T-helper 1 cell treated with Interleukin-12 subunit alpha and Interleukin-12 subunit beta and Interleukin-4 antibody, amounts not matched to agents 30 μg/mL and 1 μg/mL, for 36 hours (primary cell): ENCODE measurements around the gene ZNF316.
A peak's percentile ranks its signal among the peaks of the same experiment; 100 is the strongest.
"Not testable (repeated sequence)": the region's sequence is repeated elsewhere in the genome, so short reads cannot be mapped to it uniquely, and the experiment has no call there.

ENCODE experiments used
- H3K27ac Mint-ChIP-seq: one replicate; pipeline ENCODE4 v1.8.0; 2021; ENCODE audit warnings: mild to moderate bottlenecking, mixed read lengths
- H3K27me3 Mint-ChIP-seq: one replicate; pipeline ENCODE4 v1.8.0; 2021; ENCODE audit warnings: low read depth, mixed read lengths
- H3K36me3 Mint-ChIP-seq: one replicate; pipeline ENCODE4 v1.8.0; 2021; ENCODE audit warnings: low read depth, mixed read lengths
- H3K4me1 Mint-ChIP-seq: one replicate; pipeline ENCODE4 v1.8.0; 2021; ENCODE audit warnings: low read depth, mixed read lengths
- H3K4me3 Mint-ChIP-seq: one replicate; pipeline ENCODE4 v1.8.0; 2021; ENCODE audit warnings: mild to moderate bottlenecking, moderate library complexity, mixed read lengths
- H3K9me3 Mint-ChIP-seq: one replicate; pipeline ENCODE4 v1.8.0; 2021; ENCODE audit warnings: mixed read lengths

ZNF316 gene

DNA sequence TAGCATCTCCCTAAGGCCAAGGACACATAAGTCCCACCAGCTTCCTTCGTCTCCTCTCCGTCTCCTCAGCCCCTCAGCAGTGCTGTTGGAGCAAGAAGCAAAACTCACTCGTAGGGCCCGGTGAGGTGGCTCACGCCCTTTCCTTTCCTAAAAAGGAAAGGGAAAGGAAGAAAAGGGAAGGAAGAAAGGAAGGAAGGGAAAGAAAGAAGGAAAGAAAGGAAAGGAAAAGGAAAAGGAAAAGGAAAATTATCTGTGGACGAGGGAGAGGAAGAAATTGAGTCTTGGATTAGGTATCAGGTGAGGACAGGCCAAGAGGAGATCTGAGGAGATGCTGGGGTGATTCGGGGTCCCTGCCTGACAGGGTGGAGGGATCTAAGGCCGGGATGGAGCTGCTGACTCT, 3.1 kb upstream of the ZNF316 start:
- Mint-ChIP-seq H3K4me1 (peaks cover 7% of the 10 kb centered on the region), H3K9me3 (peaks cover 4% of the 10 kb centered on the region), H3K27ac (no peak overlapping the region), H3K4me3 (no peak overlapping the region), H3K36me3 (peaks cover 5% of the 10 kb centered on the region), H3K27me3 (no peaks in the 10 kb centered on the region)

DNA sequence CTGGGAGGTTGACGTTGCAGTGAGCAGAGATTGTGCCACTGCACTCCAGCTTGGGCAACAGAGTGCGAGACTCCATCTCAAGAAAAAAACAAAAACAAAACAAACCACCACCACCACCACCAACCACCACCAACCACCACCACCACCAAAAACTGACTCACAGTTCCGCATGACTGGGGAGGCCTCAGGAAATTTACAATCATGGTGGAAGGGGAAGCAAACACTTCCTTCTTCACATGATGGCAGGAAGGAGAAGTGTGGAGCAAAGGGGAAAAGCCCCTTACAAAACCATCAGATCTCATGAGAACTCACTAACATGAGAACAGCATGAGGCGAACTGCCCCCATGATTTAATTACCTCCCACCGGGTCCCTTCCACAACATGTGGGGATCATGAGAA, 2.1 kb upstream of the ZNF316 start:
- H3K9me3 Mint-ChIP-seq, H3K27ac Mint-ChIP-seq, H3K27me3 Mint-ChIP-seq, H3K4me3 Mint-ChIP-seq: not testable (repeated sequence)
- Mint-ChIP-seq H3K36me3 (peaks cover 13% of the 10 kb centered on the region), H3K4me1 (peaks cover 15% of the 10 kb centered on the region)

- Mint-ChIP-seq H3K4me1 (peaks cover 18% of the 10 kb centered on the region), H3K27ac (peak overlapping the region; percentile 56), H3K4me3 (peak overlapping the region; percentile 81), H3K27me3 (no peaks in the 10 kb centered on the region), H3K9me3 (peaks cover 4% of the 10 kb centered on the region), H3K36me3 (peaks cover 24% of the 10 kb centered on the region)
Observed at GRCh38 chr7:6637544-6638229, 569 bp downstream of the ZNF316 start.

GRCh38 chr7:6639032-6639431, 1.9 kb downstream of the ZNF316 start:
- Mint-ChIP-seq H3K4me3 (peak overlapping the region; percentile 81), H3K9me3 (peaks cover 1% of the 10 kb centered on the region), H3K27me3 (no peaks in the 10 kb centered on the region), H3K27ac (peak overlapping the region; percentile 56), H3K4me1 (peaks cover 18% of the 10 kb centered on the region), H3K36me3 (peaks cover 28% of the 10 kb centered on the region)

DNA sequence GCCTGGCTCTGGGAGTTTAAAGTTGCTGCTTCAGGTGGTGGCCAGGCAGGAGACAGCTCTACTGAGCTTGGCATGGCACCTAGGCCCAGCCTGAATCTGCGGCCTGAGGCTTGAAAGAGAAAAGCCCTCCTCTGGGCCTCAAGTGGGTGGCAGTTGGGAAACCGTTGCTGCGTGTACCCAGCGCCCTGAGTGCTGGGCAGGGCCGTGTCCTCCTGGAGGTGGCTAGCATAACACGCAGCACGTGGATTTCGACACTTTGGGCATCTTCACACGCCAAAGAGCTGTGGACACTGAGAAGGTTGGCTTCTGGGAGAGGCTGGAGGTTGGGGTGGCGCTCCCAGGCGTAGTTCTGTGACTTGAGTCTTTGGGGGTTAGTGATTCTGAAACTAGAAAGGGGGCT, 2.5 kb downstream of the ZNF316 start:
- peaks cover 28% of the 10 kb centered on the region for H3K36me3 Mint-ChIP-seq
- H3K9me3 Mint-ChIP-seq: no peaks in the 10 kb centered on the region
- no peaks in the 10 kb centered on the region for H3K27me3 Mint-ChIP-seq
- peaks cover 18% of the 10 kb centered on the region for H3K4me1 Mint-ChIP-seq
- no peak overlapping the region for H3K27ac Mint-ChIP-seq
- peak overlapping the region; percentile 81 for H3K4me3 Mint-ChIP-seq

- Mint-ChIP-seq H3K27me3 (no peaks in the 10 kb centered on the region), H3K27ac (no peak overlapping the region), H3K4me1 (peaks cover 18% of the 10 kb centered on the region), H3K4me3 (no peak overlapping the region), H3K36me3 (peaks cover 34% of the 10 kb centered on the region), H3K9me3 (no peaks in the 10 kb centered on the region)
Observed at GRCh38 chr7:6640246-6640721, 3.2 kb downstream of the ZNF316 start.

GRCh38 chr7:6641305-6642035, 4.4 kb downstream of the ZNF316 start:
- no peaks in the 10 kb centered on the region for H3K27me3 Mint-ChIP-seq
- H3K4me1 Mint-ChIP-seq: peaks cover 18% of the 10 kb centered on the region
- peaks cover 42% of the 10 kb centered on the region for H3K36me3 Mint-ChIP-seq
- H3K9me3 Mint-ChIP-seq: no peaks in the 10 kb centered on the region
- H3K27ac Mint-ChIP-seq: no peak overlapping the region
- no peak overlapping the region for H3K4me3 Mint-ChIP-seq

- no peaks in the 10 kb centered on the region for H3K9me3 Mint-ChIP-seq
- no peak overlapping the region for H3K27ac Mint-ChIP-seq
- peaks cover 46% of the 10 kb centered on the region for H3K36me3 Mint-ChIP-seq
- H3K4me3 Mint-ChIP-seq: no peak overlapping the region
- H3K4me1 Mint-ChIP-seq: peaks cover 17% of the 10 kb centered on the region
- no peaks in the 10 kb centered on the region for H3K27me3 Mint-ChIP-seq
Observed at GRCh38 chr7:6642239-6642839, 5.2 kb downstream of the ZNF316 start.

- no peaks in the 10 kb centered on the region for H3K9me3 Mint-ChIP-seq
- no peak overlapping the region for H3K4me3 Mint-ChIP-seq
- H3K27me3 Mint-ChIP-seq: no peaks in the 10 kb centered on the region
- no peak overlapping the region for H3K27ac Mint-ChIP-seq
- peaks cover 14% of the 10 kb centered on the region for H3K4me1 Mint-ChIP-seq
- peaks cover 51% of the 10 kb centered on the region for H3K36me3 Mint-ChIP-seq
Observed at GRCh38 chr7:6642861-6643640, 5.9 kb downstream of the ZNF316 start.

DNA sequence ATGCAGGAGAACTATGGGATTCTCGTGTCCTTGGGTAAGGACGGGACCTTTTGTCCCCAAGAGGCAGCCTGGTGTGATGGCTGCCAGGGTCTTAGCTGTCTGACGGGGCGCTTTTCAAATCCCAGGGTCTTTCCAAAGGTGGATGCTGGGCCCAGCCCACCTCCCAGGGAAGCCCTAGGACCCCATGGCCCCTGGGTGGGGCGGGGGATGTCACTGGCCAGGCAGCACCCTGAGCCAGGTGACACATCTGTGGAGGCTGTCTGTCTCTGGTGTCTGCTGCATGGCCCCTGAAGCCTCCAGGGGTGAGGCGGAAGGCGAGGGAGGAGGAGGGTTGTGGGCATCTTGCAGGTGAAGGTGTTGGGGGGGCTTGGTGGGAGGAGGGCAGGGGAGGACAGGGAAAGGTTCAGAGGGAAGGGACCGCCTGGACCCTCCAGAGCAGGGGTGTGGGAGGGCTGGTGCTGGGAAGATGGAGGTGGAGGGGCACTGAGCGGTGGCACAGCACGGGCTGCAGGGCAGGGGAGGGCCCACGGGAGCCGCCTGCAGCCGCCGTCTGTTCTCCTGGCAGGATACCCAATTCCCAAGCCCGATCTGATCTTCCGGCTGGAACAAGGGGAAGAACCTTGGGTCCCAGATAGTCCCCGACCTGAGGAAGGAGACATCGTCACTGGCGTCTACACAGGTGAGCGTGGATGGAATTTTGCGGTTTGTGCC, 7.0 kb downstream of the ZNF316 start:
- peaks cover 52% of the 10 kb centered on the region for H3K36me3 Mint-ChIP-seq
- no peaks in the 10 kb centered on the region for H3K9me3 Mint-ChIP-seq
- H3K27me3 Mint-ChIP-seq: no peaks in the 10 kb centered on the region
- H3K4me3 Mint-ChIP-seq: no peak overlapping the region
- H3K4me1 Mint-ChIP-seq: peaks cover 10% of the 10 kb centered on the region
- H3K27ac Mint-ChIP-seq: no peak overlapping the region

DNA sequence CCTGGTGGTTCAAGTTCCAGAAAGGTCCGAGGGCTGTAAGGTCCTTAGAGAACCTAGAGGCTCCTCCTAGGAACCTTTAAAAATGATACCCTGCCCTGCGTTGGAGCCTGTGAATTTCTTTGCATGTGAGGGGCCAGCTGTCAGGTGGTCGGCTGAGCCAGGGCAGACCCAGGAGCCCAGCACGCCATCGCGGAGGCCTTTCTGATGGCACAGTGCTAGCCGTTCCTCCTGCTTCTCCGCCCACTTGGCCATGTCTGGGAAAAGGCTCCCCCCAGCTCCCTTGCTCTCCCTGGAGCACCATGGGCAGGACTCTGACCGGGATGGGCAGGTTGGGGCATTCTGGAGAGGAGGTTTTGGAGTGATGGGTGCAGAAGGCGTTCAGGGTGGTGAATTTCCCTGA, 7.6 kb downstream of the ZNF316 start:
- H3K27ac Mint-ChIP-seq: no peak overlapping the region
- no peaks in the 10 kb centered on the region for H3K9me3 Mint-ChIP-seq
- H3K4me1 Mint-ChIP-seq: peaks cover 4% of the 10 kb centered on the region
- H3K36me3 Mint-ChIP-seq: peaks cover 51% of the 10 kb centered on the region
- H3K27me3 Mint-ChIP-seq: no peaks in the 10 kb centered on the region
- no peak overlapping the region for H3K4me3 Mint-ChIP-seq

DNA sequence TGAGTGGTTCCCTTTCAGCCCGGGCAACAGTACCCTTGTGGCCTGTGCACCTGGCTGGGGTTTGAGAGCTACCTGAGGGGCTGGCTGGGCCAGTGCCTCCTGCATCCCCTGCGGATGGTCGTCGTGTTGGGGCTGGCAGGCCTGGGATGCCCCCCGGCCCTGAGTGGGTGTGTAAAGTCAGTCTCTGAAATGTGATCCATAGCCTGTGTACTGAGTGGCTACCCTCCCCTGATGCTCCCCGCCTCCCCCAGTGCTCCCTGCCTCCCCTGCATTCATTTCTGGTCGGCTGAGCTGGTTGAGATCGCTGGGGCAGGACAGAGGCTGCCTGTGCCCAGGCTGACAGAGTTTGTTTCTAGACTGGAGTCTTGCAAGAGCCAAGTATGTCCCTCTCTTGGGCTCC, 9.3 kb downstream of the ZNF316 start:
- Mint-ChIP-seq H3K27me3 (no peaks in the 10 kb centered on the region), H3K4me1 (no peaks in the 10 kb centered on the region), H3K36me3 (peaks cover 58% of the 10 kb centered on the region), H3K4me3 (no peak overlapping the region), H3K27ac (no peak overlapping the region), H3K9me3 (peaks cover 14% of the 10 kb centered on the region)

- Mint-ChIP-seq H3K27ac (no peak overlapping the region), H3K9me3 (peaks cover 14% of the 10 kb centered on the region), H3K27me3 (no peaks in the 10 kb centered on the region), H3K4me3 (no peak overlapping the region), H3K36me3 (peaks cover 57% of the 10 kb centered on the region), H3K4me1 (no peaks in the 10 kb centered on the region)
Observed at GRCh38 chr7:6647080-6647479, 10.0 kb downstream of the ZNF316 start.

DNA sequence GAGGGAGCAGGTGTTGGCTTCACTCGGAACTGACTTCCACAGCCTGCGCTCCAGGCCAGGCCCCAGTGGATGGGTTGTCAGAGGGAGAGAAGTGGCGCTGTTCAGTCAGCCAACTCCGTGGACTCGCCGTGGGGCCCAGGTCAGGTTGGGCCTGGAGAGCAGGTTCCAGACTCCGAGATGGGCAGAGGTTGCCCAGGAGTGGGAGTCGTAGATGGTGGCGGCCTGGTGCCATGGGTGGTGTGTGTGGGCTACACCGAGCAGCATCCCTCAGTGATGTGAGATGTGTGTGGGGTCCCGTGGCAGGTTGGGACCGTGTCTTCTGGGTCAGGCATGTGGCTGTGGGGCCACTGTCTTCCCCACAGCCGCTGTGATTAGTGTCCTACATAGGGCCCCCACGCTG, 10.4 kb downstream of the ZNF316 start:
- Mint-ChIP-seq H3K9me3 (peaks cover 14% of the 10 kb centered on the region), H3K36me3 (peaks cover 55% of the 10 kb centered on the region), H3K4me1 (no peaks in the 10 kb centered on the region), H3K4me3 (no peak overlapping the region), H3K27ac (no peak overlapping the region), H3K27me3 (no peaks in the 10 kb centered on the region)
